Ishikawa (cell line): ENCODE data around the gene HSD11B1L.

Source experiments
- CEBPB ChIP-seq: IDR thresholded peaks from 2 replicates; pipeline ENCODE4 v1.6.1; 2012
- CREB1 ChIP-seq: IDR thresholded peaks from 2 replicates; pipeline ENCODE4 v1.6.1; 2012; ENCODE audit warnings: low read depth
- EP300 ChIP-seq: IDR thresholded peaks from 2 replicates; pipeline ENCODE4 v1.6.1; 2012; ENCODE audit warnings: borderline replicate concordance
- FOXM1 ChIP-seq: IDR thresholded peaks from 2 replicates; pipeline ENCODE4 v1.6.1; 2012; ENCODE audit warnings: low read depth, borderline replicate concordance
- TAF1 ChIP-seq: IDR thresholded peaks from 2 replicates; pipeline ENCODE4 v1.6.1; 2012; ENCODE audit warnings: low read depth, mild to moderate bottlenecking
- TF ChIP-seq, protein P1 (sequence below): IDR thresholded peaks from 2 replicates; pipeline ENCODE4 v1.6.1; 2012; ENCODE audit warnings: low read depth, mild to moderate bottlenecking
- TF ChIP-seq, protein P2 (sequence below): IDR thresholded peaks from 2 replicates; pipeline ENCODE4 v1.6.1; 2012

DNA sequence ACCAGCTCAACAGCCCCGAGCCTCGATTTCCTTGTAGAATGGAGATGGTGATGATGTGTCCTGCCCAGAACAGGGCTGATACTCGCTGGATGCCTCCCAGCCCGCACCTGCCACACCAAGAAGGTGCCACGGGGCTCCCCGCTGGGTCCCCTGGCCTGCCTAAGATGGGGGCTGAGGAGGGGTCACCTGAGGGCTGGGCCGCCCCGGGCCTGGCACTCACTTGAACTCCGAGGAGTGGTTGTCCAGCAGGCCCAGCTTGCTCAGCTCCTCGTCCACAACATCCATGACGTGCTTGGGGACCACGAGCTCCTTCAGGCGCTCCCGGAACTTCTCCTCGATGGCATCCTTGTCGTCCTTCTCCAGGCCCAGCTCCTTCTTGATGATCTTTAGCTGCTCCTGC lies 24.7 kb downstream of the HSD11B1L start:
- TF ChIP-seq TAF1 (no peak), CEBPB (no peak), FOXM1 (no peak), CREB1 (no peak), EP300 (no peak)
- TF ChIP-seq, protein P1, sequence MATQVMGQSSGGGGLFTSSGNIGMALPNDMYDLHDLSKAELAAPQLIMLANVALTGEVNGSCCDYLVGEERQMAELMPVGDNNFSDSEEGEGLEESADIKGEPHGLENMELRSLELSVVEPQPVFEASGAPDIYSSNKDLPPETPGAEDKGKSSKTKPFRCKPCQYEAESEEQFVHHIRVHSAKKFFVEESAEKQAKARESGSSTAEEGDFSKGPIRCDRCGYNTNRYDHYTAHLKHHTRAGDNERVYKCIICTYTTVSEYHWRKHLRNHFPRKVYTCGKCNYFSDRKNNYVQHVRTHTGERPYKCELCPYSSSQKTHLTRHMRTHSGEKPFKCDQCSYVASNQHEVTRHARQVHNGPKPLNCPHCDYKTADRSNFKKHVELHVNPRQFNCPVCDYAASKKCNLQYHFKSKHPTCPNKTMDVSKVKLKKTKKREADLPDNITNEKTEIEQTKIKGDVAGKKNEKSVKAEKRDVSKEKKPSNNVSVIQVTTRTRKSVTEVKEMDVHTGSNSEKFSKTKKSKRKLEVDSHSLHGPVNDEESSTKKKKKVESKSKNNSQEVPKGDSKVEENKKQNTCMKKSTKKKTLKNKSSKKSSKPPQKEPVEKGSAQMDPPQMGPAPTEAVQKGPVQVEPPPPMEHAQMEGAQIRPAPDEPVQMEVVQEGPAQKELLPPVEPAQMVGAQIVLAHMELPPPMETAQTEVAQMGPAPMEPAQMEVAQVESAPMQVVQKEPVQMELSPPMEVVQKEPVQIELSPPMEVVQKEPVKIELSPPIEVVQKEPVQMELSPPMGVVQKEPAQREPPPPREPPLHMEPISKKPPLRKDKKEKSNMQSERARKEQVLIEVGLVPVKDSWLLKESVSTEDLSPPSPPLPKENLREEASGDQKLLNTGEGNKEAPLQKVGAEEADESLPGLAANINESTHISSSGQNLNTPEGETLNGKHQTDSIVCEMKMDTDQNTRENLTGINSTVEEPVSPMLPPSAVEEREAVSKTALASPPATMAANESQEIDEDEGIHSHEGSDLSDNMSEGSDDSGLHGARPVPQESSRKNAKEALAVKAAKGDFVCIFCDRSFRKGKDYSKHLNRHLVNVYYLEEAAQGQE = no peak
- TF ChIP-seq, protein P2, sequence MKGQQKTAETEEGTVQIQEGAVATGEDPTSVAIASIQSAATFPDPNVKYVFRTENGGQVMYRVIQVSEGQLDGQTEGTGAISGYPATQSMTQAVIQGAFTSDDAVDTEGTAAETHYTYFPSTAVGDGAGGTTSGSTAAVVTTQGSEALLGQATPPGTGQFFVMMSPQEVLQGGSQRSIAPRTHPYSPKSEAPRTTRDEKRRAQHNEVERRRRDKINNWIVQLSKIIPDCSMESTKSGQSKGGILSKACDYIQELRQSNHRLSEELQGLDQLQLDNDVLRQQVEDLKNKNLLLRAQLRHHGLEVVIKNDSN = no peak
